ENCODE measurements around the gene CDHR1.

GRCh38 chr10:84227810-84228209, 33.5 kb downstream of the CDHR1 start:
- TF ChIP-seq CTCF (IDR thresholded peaks at IDR 0.05) = no peak
- TF ChIP-seq POLR2A (IDR thresholded peaks at IDR 0.05) = no peak
